ENCODE measurements around the gene DNASE2.

Gene DNASE2

DNA sequence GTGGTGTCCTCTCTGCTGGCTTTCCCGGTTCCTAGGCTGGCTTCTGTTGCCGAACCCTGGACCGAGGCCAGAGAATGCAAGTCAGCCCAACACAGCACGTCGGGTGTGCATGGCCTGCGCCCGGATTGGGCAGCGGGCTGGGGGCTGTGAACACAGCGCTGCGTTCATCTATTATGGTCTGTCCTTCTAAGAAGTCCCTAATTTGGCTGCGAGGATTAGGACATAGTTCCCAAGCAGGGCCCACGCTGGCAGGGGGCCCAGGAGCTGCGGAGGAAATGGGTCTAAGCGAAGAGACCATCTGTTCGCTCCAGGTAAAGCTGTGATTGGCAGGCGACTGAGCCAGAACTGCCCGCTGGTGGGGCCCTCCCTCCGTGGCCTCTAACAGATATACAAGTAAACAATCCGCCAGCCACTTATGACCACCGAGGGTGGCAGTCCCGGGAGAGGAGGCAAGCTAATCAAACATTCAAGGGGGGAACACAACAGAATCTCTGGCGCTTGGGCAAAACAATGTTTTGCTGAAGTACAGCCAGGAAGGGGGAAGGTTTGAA lies 31.8 kb upstream of the DNASE2 start:
- TF ChIP-seq TEAD4 (IDR thresholded peaks at IDR 0.05) = peak; percentile 35
- TF ChIP-seq YY1 (IDR thresholded peaks at IDR 0.05; ENCODE audit: low read depth) = no peak
- TF ChIP-seq MAX (IDR thresholded peaks at IDR 0.05) = no peak
- no peak for TF ChIP-seq RAD21 (IDR thresholded peaks at IDR 0.05; ENCODE audit: low read depth)
- no peak for TF ChIP-seq REST (IDR thresholded peaks at IDR 0.05; ENCODE audit: low read depth)
- TF ChIP-seq TCF12 (IDR thresholded peaks at IDR 0.05; ENCODE audit: low read depth) = 0 out of 2 replicates have a peak, but pooled peaks have one; percentile 37
- TF ChIP-seq EGR1 (IDR thresholded peaks at IDR 0.05) = no peak
- TF ChIP-seq NFIC (IDR thresholded peaks at IDR 0.05) = peak; percentile 77
- TF ChIP-seq CREB1 (IDR thresholded peaks at IDR 0.05; ENCODE audit: low read depth) = no peak
- no peak for TF ChIP-seq CEBPB (IDR thresholded peaks at IDR 0.05)
- 0 out of 2 replicates have a peak, but pooled peaks have one; percentile 40 for TF ChIP-seq ZBTB7A (IDR thresholded peaks at IDR 0.05; ENCODE audit: low read depth)
- TF ChIP-seq, protein P1, sequence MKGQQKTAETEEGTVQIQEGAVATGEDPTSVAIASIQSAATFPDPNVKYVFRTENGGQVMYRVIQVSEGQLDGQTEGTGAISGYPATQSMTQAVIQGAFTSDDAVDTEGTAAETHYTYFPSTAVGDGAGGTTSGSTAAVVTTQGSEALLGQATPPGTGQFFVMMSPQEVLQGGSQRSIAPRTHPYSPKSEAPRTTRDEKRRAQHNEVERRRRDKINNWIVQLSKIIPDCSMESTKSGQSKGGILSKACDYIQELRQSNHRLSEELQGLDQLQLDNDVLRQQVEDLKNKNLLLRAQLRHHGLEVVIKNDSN (IDR thresholded peaks at IDR 0.05) = no peak
- peak; percentile 15; the same call in 1 of the 2 replicates for TF ChIP-seq TAF1 (IDR thresholded peaks at IDR 0.05; ENCODE audit: low read depth)
- TF ChIP-seq EP300 (IDR thresholded peaks at IDR 0.05; ENCODE audit: borderline replicate concordance) = no peak
- no peak for TF ChIP-seq FOXM1 (IDR thresholded peaks at IDR 0.05; ENCODE audit: borderline replicate concordance, low read depth)

- TF ChIP-seq REST (IDR thresholded peaks at IDR 0.05; ENCODE audit: low read depth) (no peak), RAD21 (IDR thresholded peaks at IDR 0.05; ENCODE audit: low read depth) (no peak), TEAD4 (IDR thresholded peaks at IDR 0.05) (no peak), TCF12 (IDR thresholded peaks at IDR 0.05; ENCODE audit: low read depth) (no peak), EGR1 (IDR thresholded peaks at IDR 0.05) (no peak), NFIC (IDR thresholded peaks at IDR 0.05) (no peak), FOXM1 (IDR thresholded peaks at IDR 0.05; ENCODE audit: borderline replicate concordance, low read depth) (no peak), MAX (IDR thresholded peaks at IDR 0.05) (no peak), CREB1 (IDR thresholded peaks at IDR 0.05; ENCODE audit: low read depth) (no peak), ZBTB7A (IDR thresholded peaks at IDR 0.05; ENCODE audit: low read depth) (no peak), EP300 (IDR thresholded peaks at IDR 0.05; ENCODE audit: borderline replicate concordance) (no peak), TAF1 (IDR thresholded peaks at IDR 0.05; ENCODE audit: low read depth) (no peak), YY1 (IDR thresholded peaks at IDR 0.05; ENCODE audit: low read depth) (no peak), CEBPB (IDR thresholded peaks at IDR 0.05) (no peak)
- TF ChIP-seq, protein P1 (IDR thresholded peaks at IDR 0.05) = no peak
These were observed 31.3 kb upstream of the DNASE2 start for GRCh38 chr19:12912571-12912970.

GRCh38 chr19:12907166-12907565 lies 25.9 kb upstream of the DNASE2 start:
- TF ChIP-seq TAF1 (IDR thresholded peaks at IDR 0.05; ENCODE audit: low read depth) (no peak), FOXM1 (IDR thresholded peaks at IDR 0.05; ENCODE audit: borderline replicate concordance, low read depth) (no peak), EGR1 (IDR thresholded peaks at IDR 0.05) (no peak), NFIC (IDR thresholded peaks at IDR 0.05) (no peak), CREB1 (IDR thresholded peaks at IDR 0.05; ENCODE audit: low read depth) (no peak), MAX (IDR thresholded peaks at IDR 0.05) (no peak), CEBPB (IDR thresholded peaks at IDR 0.05) (no peak), EP300 (IDR thresholded peaks at IDR 0.05; ENCODE audit: borderline replicate concordance) (no peak), TCF12 (IDR thresholded peaks at IDR 0.05; ENCODE audit: low read depth) (no peak), REST (IDR thresholded peaks at IDR 0.05; ENCODE audit: low read depth) (no peak), ZBTB7A (IDR thresholded peaks at IDR 0.05; ENCODE audit: low read depth) (no peak), TEAD4 (IDR thresholded peaks at IDR 0.05) (no peak), RAD21 (IDR thresholded peaks at IDR 0.05; ENCODE audit: low read depth) (no peak), YY1 (IDR thresholded peaks at IDR 0.05; ENCODE audit: low read depth) (no peak)
- TF ChIP-seq, protein P1 (IDR thresholded peaks at IDR 0.05) = no peak
